Hypothalamus (tissue), 51 donors: Measurements from ENCODE around the gene CRYBG3.
"Not testable (repeated sequence)": the region's sequence is repeated elsewhere in the genome, so short reads cannot be mapped to it uniquely, and the experiment has no call there.

Experiments used
- DNase-seq, 51 donors: peaks; one replicate each; lab custom pipeline; 2025; lab: John Stamatoyannopoulos, UW

CRYBG3 gene

GRCh38 chr3:97833184-97833583 is 11.4 kb downstream of the CRYBG3 start:
- not testable (repeated sequence) for DNase-seq

GRCh38 chr3:97835761-97836160 is 13.9 kb downstream of the CRYBG3 start:
- no peak for DNase-seq

- no peak for DNase-seq
Observed at GRCh38 chr3:97838393-97838792, 16.6 kb downstream of the CRYBG3 start.

GRCh38 chr3:97839944-97840343 is 18.1 kb downstream of the CRYBG3 start:
- no peak for DNase-seq

GRCh38 chr3:97841304-97841703 is 19.5 kb downstream of the CRYBG3 start:
- no peak for DNase-seq

GRCh38 chr3:97841956-97842355 is 20.1 kb downstream of the CRYBG3 start:
- no peak for DNase-seq

GRCh38 chr3:97848779-97849178 is 27.0 kb downstream of the CRYBG3 start:
- no peak for DNase-seq

- DNase-seq: no peak
Observed at GRCh38 chr3:97857401-97857800, 35.6 kb downstream of the CRYBG3 start.

- no peak for DNase-seq
Observed at GRCh38 chr3:97860364-97860763, 38.6 kb downstream of the CRYBG3 start.

- DNase-seq: no peak
Observed at GRCh38 chr3:97862582-97862981, 40.8 kb downstream of the CRYBG3 start.

GRCh38 chr3:97863031-97863430 is 41.2 kb downstream of the CRYBG3 start:
- DNase-seq: no peak

- DNase-seq: no peak
Observed at GRCh38 chr3:97863775-97864174, 42.0 kb downstream of the CRYBG3 start.

GRCh38 chr3:97871186-97871585 is 49.4 kb downstream of the CRYBG3 start:
- no peak for DNase-seq

GRCh38 chr3:97871801-97872524 is 50.2 kb downstream of the CRYBG3 start:
- peak in 2 of 51 donors; percentile 7 to 61 for DNase-seq

- peak in 1 of 51 donors; percentile 0 for DNase-seq
Observed at GRCh38 chr3:97872525-97873042, 50.8 kb downstream of the CRYBG3 start.

- no peak for DNase-seq
Observed at GRCh38 chr3:97880267-97880666, 58.5 kb downstream of the CRYBG3 start.

- DNase-seq: no peak
Observed at GRCh38 chr3:97882975-97883598, 61.3 kb downstream of the CRYBG3 start.

GRCh38 chr3:97883736-97884135 is 61.9 kb downstream of the CRYBG3 start:
- no peak for DNase-seq

GRCh38 chr3:97884586-97885123 is 62.8 kb downstream of the CRYBG3 start:
- no peak for DNase-seq

- no peak for DNase-seq
Observed at GRCh38 chr3:97885931-97886824, 64.4 kb downstream of the CRYBG3 start.

- no peak for DNase-seq
Observed at GRCh38 chr3:97889814-97890213, 68.0 kb downstream of the CRYBG3 start.
